Adrenal gland (tissue), 12 donors: ENCODE data around the gene MSH5. TPM values are rescaled to one million over a fixed set of nuclear protein-coding genes. Genes with fewer than 3 reads are reported as not detected.
"Not testable (repeated sequence)": the region's sequence is repeated elsewhere in the genome, so short reads cannot be mapped to it uniquely, and the experiment has no call there.

Source experiments
- DNase-seq, 7 donors: peaks; one replicate each; pipeline ENCODE4 v3.0.0-alpha.2; 2019 to 2020
- H3K27ac ChIP-seq, 5 donors: fragments of 200-600 bp; sonication (generic) in 4 of 5; 1 replicate in 3 of 5; 2 replicates in 2 of 5; pipeline versions ENCODE4 v1.5.1 to v1.8.0; 2016 to 2020; ENCODE audit warnings: mild to moderate bottlenecking in 1 of 5
- H3K27me3 ChIP-seq: fragments of 200-600 bp; 2 replicates; pipeline ENCODE4 v1.8.0; 2021
- H3K36me3 ChIP-seq, 2 donors: fragments of 200-600 bp; replicated peaks in 1 of 2; 1 replicate in 1 of 2; 2 replicates in 1 of 2; pipeline versions ENCODE4 v1.5.1 to v1.8.0; 2018 to 2022
- H3K4me1 ChIP-seq, 2 donors: fragments of 200-600 bp; replicated peaks in 1 of 2; 1 replicate in 1 of 2; 2 replicates in 1 of 2; pipeline versions ENCODE4 v1.5.1 to v1.8.0; 2018 to 2021
- H3K4me3 ChIP-seq, 4 donors: fragments of 200-600 bp; sonication (generic) in 3 of 4; one replicate each; pipeline ENCODE4 v1.5.1; 2016 to 2018
- H3K9me3 ChIP-seq, 3 donors: fragments of 200-600 bp; sonication (generic) in 1 of 3; replicated peaks in 1 of 3; 1 replicate in 2 of 3; 2 replicates in 1 of 3; pipeline versions ENCODE4 v1.5.1 to v1.8.0; 2016 to 2021
- CTCF ChIP-seq, 6 experiments: fragments of 450-650 bp in 4 of 6; fragments of 200-600 bp in 2 of 6; sonication (generic) in 1 of 6; IDR thresholded peaks; 1 replicate in 5 of 6; 2 replicates in 1 of 6; pipeline versions ENCODE4 v1.5.1 to v1.8.0; 2016 to 2021; ENCODE audit warnings: antibody characterized with exemption in 6 of 6, mild to moderate bottlenecking in 2 of 6, moderate library complexity in 1 of 6
- POLR2A ChIP-seq, 2 donors: fragments of 450-650 bp; IDR thresholded peaks; one replicate each; pipeline ENCODE4 v1.6.1; 2017; ENCODE audit warnings: antibody characterized with exemption in 2 of 2, mild to moderate bottlenecking in 2 of 2, moderate library complexity in 1 of 2
- WGBS, 4 donors: extraction: QIAGEN DNeasy Blood & Tissue Kit in 2 of 4; methylation state at CpG; one replicate each; pipeline versions ENCODE4 v1.1.5 to v1.1.7; 2013 to 2017; 5-methylcytosine and 5-hydroxymethylcytosine counted together
- intact Hi-C, 2 donors: fragments of 100-400 bp; cut with DNase I; formaldehyde crosslinking; loops; one replicate each; pipeline versions ENCODE4 v1.14.1 to v1.15.0; 2022 to 2023
- polyA plus RNA-seq, 3 donors: library from polyadenylated mRNA; stranded (reverse); fragments of 200-250 nt in 2 of 3; fragments of 350-450 nt in 1 of 3; fragmentation: Illumina TruSeq in 1 of 3; extraction: RNeasy Lipid Tissue Mini Kit (QIAGEN cat#74804) in 1 of 3; gene quantifications; one replicate each; pipeline ENCODE4 v1.2.3, GENCODE V29; 2013 to 2014
- total RNA-seq, 9 donors: library from RNA; depleted of rRNA in 4 of 9; stranded (reverse); fragments of >200 nt in 4 of 9; fragments of 120-200 nt in 1 of 9; fragmentation: NEBNext Ultra II Directional in 1 of 9; extraction: Animal tissue kit (Norgen Biotek cat#: 25700) in 1 of 9; gene quantifications; one replicate each; pipeline versions ENCODE4 v1.1.0 to v1.2.4, GENCODE V29; 2013 to 2023
- donor health status: healthy with polysubstance abuse.
- donor health status: Bipolar disorder and iron deficiency.
- donor health status: DM: yes; HTN: yes; CAD: no.
- donor health status: DM: no; HTN: no; CAD: no.
- donor health status: DM: no; HTN: no; CAD: no.
- donor health status: DM: yes; HTN: yes; CAD: no.

MSH5 gene
- total and polyA plus RNA-seq, 12 donors, result 3.0 to 24.5 (median 6.4) TPM

- Histone ChIP-seq H3K27me3 (no peaks in the 10 kb centered on the region), H3K9me3 (no peaks in the 10 kb centered on the region), H3K4me1 (peaks cover 13 to 23% of the 10 kb centered on the region in 2 donors), H3K4me3 (no peak overlapping the region), H3K27ac (no peak overlapping the region), H3K36me3 (peaks cover 0 to 25% of the 10 kb centered on the region in 2 donors)
- TF ChIP-seq POLR2A (IDR thresholded peaks at IDR 0.05), result no peak
- TF ChIP-seq CTCF (IDR thresholded peaks at IDR 0.05), result peak in 5 of 6 experiments; percentile 29 to 56 (median 46)
- intact Hi-C loops, result no loop called here
- peak in 4 of 7 donors; percentile 40 to 76 (median 60) for DNase-seq
- WGBS, 4 donors, result 72 to 80% (median 76%) methylated on average over 12 of the region's 12 CpGs
Observed at GRCh38 chr6:31791324-31792089, 51.7 kb downstream of the MSH5 start.

GRCh38 chr6:31792090-31792374, 52.2 kb downstream of the MSH5 start:
- Histone ChIP-seq H3K36me3 (peaks cover 0 to 23% of the 10 kb centered on the region in 2 donors), H3K27ac (peak overlapping the region in 1 of 5 donors; percentile 97)

DNA sequence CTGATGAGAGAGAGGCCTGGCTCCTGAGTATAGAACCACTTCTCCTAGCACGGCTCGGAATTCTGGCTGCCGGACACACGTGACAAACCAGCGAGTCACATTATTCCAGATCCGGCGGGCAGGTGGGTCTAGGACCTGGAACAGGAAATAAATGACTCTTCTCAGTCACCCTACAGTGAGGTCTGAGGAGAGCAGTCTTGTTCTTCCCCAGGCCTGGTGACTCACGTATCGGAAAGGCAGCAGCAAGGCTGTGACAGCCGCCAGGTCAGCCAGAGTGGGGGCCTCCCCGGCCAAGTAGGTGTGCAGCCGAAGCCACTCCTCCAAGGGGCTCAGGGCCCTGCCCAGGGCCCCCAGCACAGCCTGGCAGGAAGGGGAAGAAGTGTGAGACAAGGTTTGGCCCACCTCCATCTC, 53.0 kb downstream of the MSH5 start:
- Histone ChIP-seq H3K4me3 (no peak overlapping the region), H3K36me3 (peaks cover 0 to 18% of the 10 kb centered on the region in 2 donors), H3K27ac (peak overlapping the region in 3 of 5 donors; percentile 66 to 97 (median 79)), H3K4me1 (peaks cover 13 to 23% of the 10 kb centered on the region in 2 donors), H3K9me3 (no peaks in the 10 kb centered on the region), H3K27me3 (no peaks in the 10 kb centered on the region)
- DNase-seq, result peak in 6 of 7 donors; percentile 54 to 82 (median 65)
- intact Hi-C loops, result no loop called here
- TF ChIP-seq CTCF (IDR thresholded peaks at IDR 0.05) (peak in 1 of 6 experiments; percentile 3), POLR2A (IDR thresholded peaks at IDR 0.05) (peak in 1 of 2 donors; percentile 43)
- WGBS, 4 donors, result 39 to 54% (median 48%) methylated on average over 8 to 12 of the region's 12 CpGs

More at GRCh38 chr6:31792090-31792374, 52.2 kb downstream of the MSH5 start:
- Histone ChIP-seq H3K4me3 (no peak overlapping the region), H3K27me3 (no peaks in the 10 kb centered on the region), H3K4me1 (peaks cover 13 to 23% of the 10 kb centered on the region in 2 donors), H3K9me3 (no peaks in the 10 kb centered on the region)
- intact Hi-C loops, result no loop called here
- no peak for TF ChIP-seq CTCF (IDR thresholded peaks at IDR 0.05)
- DNase-seq, result no peak
- 83 to 95% (median 83%) methylated on average over 3 of the region's 3 CpGs for WGBS, 4 donors

DNA sequence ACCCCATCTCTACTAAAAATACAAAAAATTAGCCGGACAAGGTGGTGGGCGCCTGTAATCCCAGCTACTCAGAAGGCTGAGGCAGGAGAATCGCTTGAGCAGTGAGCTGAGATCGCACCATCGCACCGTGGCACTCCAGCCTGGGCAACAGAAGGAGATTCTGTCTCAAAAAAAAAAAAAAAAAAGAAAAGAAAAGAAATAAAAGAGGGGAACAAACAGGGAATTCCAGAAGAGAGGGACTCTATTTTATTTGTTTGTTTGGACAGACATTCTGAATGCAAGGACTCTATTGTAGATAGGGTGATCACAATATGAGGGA, 54.1 kb downstream of the MSH5 start:
- H3K9me3 ChIP-seq, intact Hi-C loops, DNase-seq, H3K4me3 ChIP-seq, H3K27me3 ChIP-seq: not testable (repeated sequence)
- Histone ChIP-seq H3K36me3 (peaks cover 0 to 18% of the 10 kb centered on the region in 2 donors), H3K4me1 (peaks cover 13 to 23% of the 10 kb centered on the region in 2 donors), H3K27ac (peak overlapping the region in 2 of 5 donors; percentile 97 to 100)
- 91 to 96% (median 93%) methylated on average over 6 of the region's 6 CpGs for WGBS, 4 donors
